Measurements from ENCODE around the gene RNF213.

The RNF213 gene

GRCh38 chr17:80292521-80292971, 31.9 kb downstream of the RNF213 start:
- H3K36me3 ChIP-seq (replicated peaks; ENCODE audit: insufficient read depth, low read length): no peaks in the 10 kb centered on the region
- H3K9ac ChIP-seq (ENCODE audit: low read length): no peak overlapping the region
- no peaks in the 10 kb centered on the region for H3K9me2 ChIP-seq (replicated peaks; ENCODE audit: insufficient read depth, low read length)
- H3K4me2 ChIP-seq (ENCODE audit: low read depth, low read length): no peak overlapping the region
- H2AFZ ChIP-seq (ENCODE audit: low read length): no peak overlapping the region
- H3F3A ChIP-seq (ENCODE audit: insufficient read depth, low read length): peaks cover 14% of the 10 kb centered on the region
- H3K4me1 ChIP-seq (ENCODE audit: low read length): 0 out of 2 replicates have a peak, but pooled peaks cover 5% of the 10 kb centered on the region
- no peaks in the 10 kb centered on the region for H3K79me2 ChIP-seq (ENCODE audit: low read length)
- DNase-seq: no peak
- TF ChIP-seq, protein P1, sequence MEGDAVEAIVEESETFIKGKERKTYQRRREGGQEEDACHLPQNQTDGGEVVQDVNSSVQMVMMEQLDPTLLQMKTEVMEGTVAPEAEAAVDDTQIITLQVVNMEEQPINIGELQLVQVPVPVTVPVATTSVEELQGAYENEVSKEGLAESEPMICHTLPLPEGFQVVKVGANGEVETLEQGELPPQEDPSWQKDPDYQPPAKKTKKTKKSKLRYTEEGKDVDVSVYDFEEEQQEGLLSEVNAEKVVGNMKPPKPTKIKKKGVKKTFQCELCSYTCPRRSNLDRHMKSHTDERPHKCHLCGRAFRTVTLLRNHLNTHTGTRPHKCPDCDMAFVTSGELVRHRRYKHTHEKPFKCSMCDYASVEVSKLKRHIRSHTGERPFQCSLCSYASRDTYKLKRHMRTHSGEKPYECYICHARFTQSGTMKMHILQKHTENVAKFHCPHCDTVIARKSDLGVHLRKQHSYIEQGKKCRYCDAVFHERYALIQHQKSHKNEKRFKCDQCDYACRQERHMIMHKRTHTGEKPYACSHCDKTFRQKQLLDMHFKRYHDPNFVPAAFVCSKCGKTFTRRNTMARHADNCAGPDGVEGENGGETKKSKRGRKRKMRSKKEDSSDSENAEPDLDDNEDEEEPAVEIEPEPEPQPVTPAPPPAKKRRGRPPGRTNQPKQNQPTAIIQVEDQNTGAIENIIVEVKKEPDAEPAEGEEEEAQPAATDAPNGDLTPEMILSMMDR (IDR thresholded peaks at IDR 0.05; ENCODE audit: low read length): no peak
- no peak for TF ChIP-seq EZH2 (optimal IDR thresholded peaks at IDR 0.05; ENCODE audit: low read depth, low read length)
- H3K4me3 ChIP-seq (ENCODE audit: low read length): no peak overlapping the region
- no peaks in the 10 kb centered on the region for H4K20me1 ChIP-seq (ENCODE audit: insufficient read depth, low read length)
- H3K27ac ChIP-seq (ENCODE audit: low read length): no peak overlapping the region
- no peaks in the 10 kb centered on the region for H3K9me3 ChIP-seq (replicated peaks; ENCODE audit: insufficient read depth, low read length)
- no peaks in the 10 kb centered on the region for H3K27me3 ChIP-seq (replicated peaks; ENCODE audit: insufficient read depth, low read length)

DNA sequence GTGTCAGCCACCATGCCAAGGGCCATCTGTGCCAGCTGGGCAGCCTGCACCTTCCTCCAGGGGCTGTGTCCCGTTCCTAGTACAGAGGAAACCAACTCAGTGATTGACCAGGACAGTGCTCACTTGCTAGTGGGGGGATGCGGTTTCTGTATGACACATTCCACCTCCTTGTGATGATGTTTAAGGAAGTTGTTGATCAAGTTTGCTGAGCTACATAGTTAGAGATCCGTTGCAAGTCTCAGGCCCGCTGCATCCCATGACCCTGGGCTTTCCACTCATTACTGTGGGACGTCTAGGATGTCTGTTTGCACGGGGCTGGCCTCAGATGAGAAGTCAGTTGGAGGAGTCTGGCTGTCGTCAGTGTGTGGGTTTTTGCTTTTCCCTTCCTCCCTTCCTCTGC, 33.6 kb downstream of the RNF213 start:
- Histone ChIP-seq H3K4me3 (ENCODE audit: low read length) (no peak overlapping the region), H3K79me2 (ENCODE audit: low read length) (no peaks in the 10 kb centered on the region), H2AFZ (ENCODE audit: low read length) (no peak overlapping the region), H3K36me3 (replicated peaks; ENCODE audit: insufficient read depth, low read length) (peaks cover 4% of the 10 kb centered on the region; the same call in 1 of the 2 replicates), H3F3A (ENCODE audit: insufficient read depth, low read length) (no peaks in the 10 kb centered on the region), H3K27ac (ENCODE audit: low read length) (no peak overlapping the region), H3K4me1 (ENCODE audit: low read length) (no peaks in the 10 kb centered on the region), H3K9me3 (replicated peaks; ENCODE audit: insufficient read depth, low read length) (no peaks in the 10 kb centered on the region), H3K9me2 (replicated peaks; ENCODE audit: insufficient read depth, low read length) (no peaks in the 10 kb centered on the region), H3K9ac (ENCODE audit: low read length) (no peak overlapping the region), H3K27me3 (replicated peaks; ENCODE audit: insufficient read depth, low read length) (no peaks in the 10 kb centered on the region), H3K4me2 (ENCODE audit: low read depth, low read length) (no peak overlapping the region), H4K20me1 (ENCODE audit: insufficient read depth, low read length) (no peaks in the 10 kb centered on the region)
- TF ChIP-seq, protein P1 (IDR thresholded peaks at IDR 0.05; ENCODE audit: low read length): no peak
- TF ChIP-seq EZH2 (optimal IDR thresholded peaks at IDR 0.05; ENCODE audit: low read depth, low read length) (no peak), EZH2phosphoT487 (IDR thresholded peaks at IDR 0.05; ENCODE audit: low read length) (no peak)
- DNase-seq: no peak

- Histone ChIP-seq H3K27me3 (replicated peaks; ENCODE audit: insufficient read depth, low read length) (no peaks in the 10 kb centered on the region), H4K20me1 (ENCODE audit: insufficient read depth, low read length) (no peaks in the 10 kb centered on the region), H3K79me2 (ENCODE audit: low read length) (no peaks in the 10 kb centered on the region), H3K4me2 (ENCODE audit: low read depth, low read length) (no peak overlapping the region), H3K4me1 (ENCODE audit: low read length) (no peaks in the 10 kb centered on the region), H3K4me3 (ENCODE audit: low read length) (no peak overlapping the region), H3K9ac (ENCODE audit: low read length) (no peak overlapping the region), H2AFZ (ENCODE audit: low read length) (no peak overlapping the region), H3K36me3 (replicated peaks; ENCODE audit: insufficient read depth, low read length) (peaks cover 4% of the 10 kb centered on the region; the same call in 1 of the 2 replicates), H3K27ac (ENCODE audit: low read length) (no peak overlapping the region), H3F3A (ENCODE audit: insufficient read depth, low read length) (no peaks in the 10 kb centered on the region), H3K9me3 (replicated peaks; ENCODE audit: insufficient read depth, low read length) (no peaks in the 10 kb centered on the region), H3K9me2 (replicated peaks; ENCODE audit: insufficient read depth, low read length) (no peaks in the 10 kb centered on the region)
- DNase-seq: no peak
- no peak for TF ChIP-seq EZH2 (optimal IDR thresholded peaks at IDR 0.05; ENCODE audit: low read depth, low read length)
- TF ChIP-seq EZH2phosphoT487 (IDR thresholded peaks at IDR 0.05; ENCODE audit: low read length): no peak
Measured at GRCh38 chr17:80294653-80295052, 34.0 kb downstream of the RNF213 start.

- Histone ChIP-seq H3K9ac (ENCODE audit: low read length) (no peak overlapping the region), H3K79me2 (ENCODE audit: low read length) (no peaks in the 10 kb centered on the region), H3F3A (ENCODE audit: insufficient read depth, low read length) (no peaks in the 10 kb centered on the region), H3K4me2 (ENCODE audit: low read depth, low read length) (no peak overlapping the region), H3K27ac (ENCODE audit: low read length) (no peak overlapping the region), H4K20me1 (ENCODE audit: insufficient read depth, low read length) (no peaks in the 10 kb centered on the region), H3K9me3 (replicated peaks; ENCODE audit: insufficient read depth, low read length) (no peaks in the 10 kb centered on the region), H3K9me2 (replicated peaks; ENCODE audit: insufficient read depth, low read length) (no peaks in the 10 kb centered on the region), H3K27me3 (replicated peaks; ENCODE audit: insufficient read depth, low read length) (no peaks in the 10 kb centered on the region), H3K36me3 (replicated peaks; ENCODE audit: insufficient read depth, low read length) (peaks cover 4% of the 10 kb centered on the region; the same call in 1 of the 2 replicates), H3K4me3 (ENCODE audit: low read length) (no peak overlapping the region), H3K4me1 (ENCODE audit: low read length) (no peaks in the 10 kb centered on the region), H2AFZ (ENCODE audit: low read length) (no peak overlapping the region)
- TF ChIP-seq EZH2 (optimal IDR thresholded peaks at IDR 0.05; ENCODE audit: low read depth, low read length) (no peak), EZH2phosphoT487 (IDR thresholded peaks at IDR 0.05; ENCODE audit: low read length) (no peak)
- TF ChIP-seq, protein P1 (IDR thresholded peaks at IDR 0.05; ENCODE audit: low read length): no peak
- no peak for DNase-seq
Measured at GRCh38 chr17:80295146-80295545, 34.5 kb downstream of the RNF213 start.
